HG03095 (cell line): Measurements from ENCODE around the gene TMEM121.
"Not testable (repeated sequence)": the region's sequence is repeated elsewhere in the genome, so short reads cannot be mapped to it uniquely, and the experiment has no call there.

ENCODE experiments used
- ATAC-seq: cut with Tn5 transposase; IDR thresholded peaks from one replicate; pipeline ENCODE4 v1.9.1; 2021; ENCODE audit warnings: moderate library complexity; ENCODE audit not compliant: unreplicated experiment

TMEM121 gene

DNA sequence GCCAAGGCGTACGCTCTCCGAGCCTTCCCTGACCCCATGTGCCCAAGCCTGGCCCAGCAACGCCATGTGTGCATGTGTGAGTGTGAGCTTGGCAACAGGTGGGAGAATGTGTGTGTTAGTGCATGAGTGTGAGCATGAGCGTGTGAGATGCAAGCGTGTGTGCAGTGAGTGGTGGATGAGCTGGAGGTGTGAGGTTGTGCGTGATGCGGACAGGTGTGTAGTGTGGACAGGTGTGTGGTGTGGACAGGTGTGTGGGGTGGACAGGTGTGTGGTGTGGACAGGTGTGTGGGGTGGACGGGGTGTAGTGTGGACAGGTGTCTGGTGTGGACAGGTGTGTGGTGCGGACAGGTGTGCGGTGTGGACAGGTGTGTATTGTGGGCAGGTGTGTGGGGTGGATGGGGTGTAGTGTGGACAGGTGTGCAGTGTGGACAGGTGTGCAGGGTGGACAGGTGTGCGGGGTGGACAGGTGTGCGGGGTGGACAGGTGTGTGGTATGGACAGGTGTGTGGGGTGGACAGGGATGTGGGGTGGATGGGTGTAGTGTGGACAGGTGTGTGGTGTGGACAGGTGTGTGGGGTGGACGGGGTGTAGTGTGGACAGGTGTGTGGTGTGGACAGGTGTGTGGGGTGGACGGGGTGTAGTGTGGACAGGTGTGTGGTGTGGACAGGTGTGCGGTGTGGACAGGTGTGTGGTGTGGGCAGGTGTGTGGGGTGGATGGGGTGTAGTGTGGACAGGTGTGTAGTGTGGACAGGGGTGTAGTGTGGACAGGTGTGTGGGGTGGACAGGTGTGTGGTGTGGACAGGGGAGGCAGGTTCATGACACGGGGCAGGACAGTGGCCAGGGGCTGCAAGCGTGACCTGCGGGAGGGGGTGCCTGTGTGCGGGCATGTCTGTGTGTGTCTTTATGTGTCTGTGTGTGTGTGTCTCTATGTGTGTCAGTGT, 41.1 kb downstream of the TMEM121 start:
- ATAC-seq, result not testable (repeated sequence)

DNA sequence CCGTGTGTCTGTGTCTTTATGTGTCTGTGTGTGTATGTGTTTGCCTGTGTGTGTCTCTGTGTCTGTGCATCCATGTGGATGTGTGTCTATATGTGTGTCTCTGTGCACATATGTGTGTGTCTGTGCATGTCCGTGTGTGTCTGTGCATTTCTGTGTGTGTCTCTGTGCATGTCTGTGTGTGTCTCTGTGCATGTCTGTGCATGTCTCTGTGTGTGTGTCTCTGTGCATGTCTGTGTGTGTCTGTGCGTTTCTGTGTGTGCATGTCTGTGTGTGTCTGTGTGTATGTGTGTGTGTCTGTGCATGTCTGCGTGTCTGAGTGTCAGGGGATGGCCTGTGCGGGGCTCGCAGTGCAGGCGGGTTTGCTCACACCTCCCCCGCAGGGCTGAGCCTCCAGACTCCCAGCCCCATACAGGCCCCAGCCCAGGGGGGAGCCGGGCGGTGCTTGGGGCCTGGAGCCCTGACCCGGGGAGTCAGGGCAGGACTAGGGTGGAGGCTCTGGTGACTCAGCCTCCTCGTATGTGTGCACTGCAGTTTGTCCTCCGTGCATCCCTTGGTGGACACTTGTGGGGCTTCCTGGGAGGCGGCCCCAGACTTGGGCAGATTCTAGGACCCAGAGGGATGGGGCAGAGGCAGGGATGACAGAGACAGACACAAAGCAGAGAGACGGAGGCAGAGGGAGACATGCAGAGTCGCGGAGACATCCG, 41.9 kb downstream of the TMEM121 start:
- not testable (repeated sequence) for ATAC-seq

DNA sequence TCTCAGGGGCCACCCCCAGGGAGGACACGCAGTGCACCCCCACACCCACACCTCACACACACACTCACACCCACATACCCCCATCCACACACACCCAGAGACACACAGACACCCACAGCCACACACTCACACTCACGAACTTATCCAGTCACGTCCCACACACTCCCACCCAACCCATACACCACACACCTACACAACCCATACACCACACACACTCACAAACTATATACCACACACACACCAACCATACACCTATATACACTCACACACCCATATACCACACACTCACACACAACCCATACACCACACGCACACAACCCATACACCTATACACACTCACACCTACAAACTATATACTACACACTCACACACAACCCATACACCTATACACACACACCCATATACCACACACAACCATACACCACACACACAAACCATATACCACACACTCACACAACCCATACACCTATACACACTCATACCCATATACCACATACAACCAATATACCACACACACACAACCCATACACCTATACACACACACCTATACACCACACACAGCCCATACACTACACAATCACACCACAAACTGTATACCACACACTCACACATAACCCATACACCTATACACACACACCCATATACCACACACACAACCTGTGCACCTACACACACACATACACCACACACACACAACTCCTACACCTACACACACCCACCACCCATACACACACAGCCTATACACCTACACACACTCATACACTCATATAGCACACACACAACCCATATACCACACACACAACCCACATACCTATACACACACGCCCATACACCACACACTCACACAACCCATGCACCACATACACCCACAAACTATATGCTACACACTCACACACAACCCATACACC, 42.7 kb downstream of the TMEM121 start:
- no peak for ATAC-seq

DNA sequence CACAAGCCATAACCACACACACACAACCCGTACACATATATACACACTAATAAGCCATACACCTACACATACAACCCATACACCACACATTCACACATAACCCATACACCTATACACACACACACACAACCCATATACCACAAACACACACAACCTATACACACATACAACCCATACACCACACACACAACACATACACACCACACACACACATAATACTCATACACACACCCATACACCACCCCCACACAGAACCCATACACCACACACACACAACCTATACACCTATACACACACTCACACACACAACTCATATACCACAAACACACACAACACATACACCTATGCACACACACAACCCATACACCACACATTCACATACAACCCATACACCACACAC, 44.1 kb downstream of the TMEM121 start:
- no peak for ATAC-seq

DNA sequence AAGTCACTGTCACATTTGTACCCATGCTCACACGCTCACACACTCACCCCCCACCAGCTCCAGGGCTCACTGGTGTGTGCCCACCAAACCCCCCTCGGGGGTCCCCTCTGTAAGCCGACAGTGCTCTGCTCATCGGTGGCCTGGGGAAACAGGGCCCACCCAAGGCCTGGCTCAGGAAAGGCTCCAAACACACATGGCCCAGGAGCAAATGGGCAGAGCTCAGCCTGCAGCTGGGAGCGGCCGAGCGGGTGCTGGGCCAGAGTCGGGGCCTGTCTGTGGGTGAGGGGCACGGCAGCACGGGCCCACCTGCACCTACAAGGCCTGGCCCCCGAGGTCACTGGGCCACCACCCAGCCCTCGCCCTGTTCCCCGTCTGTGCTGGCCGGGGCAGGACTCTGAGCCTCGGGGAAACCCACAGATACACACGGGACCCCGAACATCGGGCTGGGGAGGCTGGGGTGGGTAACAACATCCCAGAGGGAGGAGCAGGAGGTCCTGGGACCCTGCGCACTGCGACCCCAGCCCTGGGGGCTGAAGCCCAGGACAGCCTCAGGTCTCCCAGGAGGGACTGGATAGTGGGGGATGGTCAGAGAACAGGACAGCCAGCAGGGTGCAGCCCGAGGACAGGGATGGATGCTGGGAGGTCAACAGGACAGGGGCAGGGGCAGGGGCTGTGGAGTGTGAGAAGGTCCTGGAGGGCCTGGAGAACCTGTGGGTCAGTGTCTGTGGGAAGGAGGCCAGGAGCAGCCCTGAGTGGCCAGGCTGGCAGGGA, 45.0 kb downstream of the TMEM121 start:
- not testable (repeated sequence) for ATAC-seq

DNA sequence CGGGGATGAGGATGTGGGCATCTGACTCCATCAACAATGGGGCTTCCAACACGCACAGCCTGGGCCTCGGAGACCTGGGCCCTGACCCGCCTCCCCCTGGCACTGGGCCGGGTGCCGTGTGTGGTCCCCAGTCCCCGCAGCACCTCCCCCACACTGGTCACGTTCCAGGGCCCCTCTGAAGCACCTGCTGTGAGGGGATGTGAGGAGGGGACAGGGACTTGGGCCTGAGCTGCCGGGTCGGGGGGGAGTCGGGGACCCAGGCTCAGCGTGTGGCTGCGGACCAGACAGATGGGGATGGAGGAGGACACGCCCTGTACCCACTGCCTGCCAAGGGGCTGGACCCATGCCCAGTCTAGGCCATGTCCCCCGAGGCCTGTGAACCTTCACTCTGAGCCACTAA, 45.7 kb downstream of the TMEM121 start:
- ATAC-seq, result not testable (repeated sequence)

DNA sequence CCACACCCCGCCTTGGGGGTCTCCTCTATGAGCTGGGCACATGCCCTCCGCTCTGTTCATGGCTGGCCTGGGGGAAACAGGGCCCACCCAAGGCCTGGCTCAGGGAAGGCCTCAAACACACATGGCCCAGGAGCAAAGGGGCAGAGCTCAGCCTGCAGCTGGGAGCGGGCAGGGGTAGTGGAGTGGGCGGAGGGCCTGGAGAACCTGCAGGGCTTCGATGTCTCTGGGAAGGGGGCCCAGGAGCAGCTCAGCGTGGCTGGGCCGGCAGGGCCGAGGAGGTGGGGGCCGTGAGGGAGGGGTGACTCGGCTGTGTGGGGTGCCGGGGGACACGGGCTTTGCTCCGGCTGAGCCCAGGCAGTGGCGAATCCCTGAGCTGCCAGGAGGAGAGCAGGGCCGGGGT, 47.5 kb downstream of the TMEM121 start:
- not testable (repeated sequence) for ATAC-seq

DNA sequence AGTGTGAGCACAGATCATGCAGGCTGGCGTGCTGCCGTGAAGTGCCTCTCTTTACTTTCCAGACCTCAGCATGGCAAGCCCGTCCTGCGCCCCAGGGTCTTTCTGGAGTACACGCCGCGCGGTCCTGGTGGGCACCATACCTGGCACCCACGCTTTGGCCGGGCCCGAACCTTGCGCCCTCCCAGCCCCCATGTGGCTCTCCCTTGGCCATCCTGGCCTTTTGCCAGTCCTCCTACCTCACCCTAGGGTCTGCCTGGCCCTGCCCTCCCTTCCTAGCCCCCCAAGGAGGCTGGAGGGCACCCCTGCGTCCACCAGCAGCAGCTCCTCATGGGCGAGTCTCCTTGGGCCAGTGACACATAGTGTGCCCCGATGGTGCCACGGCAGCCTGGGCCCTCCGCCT, 48.0 kb downstream of the TMEM121 start:
- ATAC-seq, result not testable (repeated sequence)

DNA sequence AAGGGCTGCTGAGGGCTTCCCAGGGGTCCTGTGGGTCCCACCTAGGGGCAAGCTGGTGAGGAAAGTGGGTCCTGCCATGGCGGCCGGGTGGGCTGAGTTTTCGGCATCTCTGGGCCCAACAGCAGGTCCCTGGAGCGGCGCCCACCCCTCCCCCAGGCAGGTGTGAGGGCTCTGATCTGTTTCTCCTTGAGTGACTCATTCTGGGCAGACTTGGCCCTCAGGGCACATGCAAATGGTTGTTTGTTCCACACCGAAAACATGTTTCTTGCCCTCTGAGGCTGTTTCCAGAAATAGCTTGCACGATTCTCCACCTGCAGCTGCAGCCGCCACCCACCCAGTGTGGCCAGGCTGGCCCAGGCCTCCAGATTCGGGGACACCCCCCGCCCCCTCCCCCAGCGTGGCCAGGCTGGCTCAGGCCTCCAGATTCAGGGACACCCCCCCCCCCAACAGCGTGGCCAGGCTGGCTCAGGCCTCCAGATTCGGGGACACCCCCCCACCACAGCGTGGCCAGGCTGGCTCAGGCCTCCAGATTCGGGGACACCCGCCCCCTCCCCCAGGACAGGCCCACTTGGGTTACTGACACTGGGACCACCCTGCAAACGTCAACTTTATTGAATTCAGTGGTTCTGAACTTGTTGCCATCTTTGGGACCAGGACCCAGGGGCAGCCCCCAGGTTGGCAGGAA, 48.8 kb downstream of the TMEM121 start:
- peak; percentile 54 for ATAC-seq

DNA sequence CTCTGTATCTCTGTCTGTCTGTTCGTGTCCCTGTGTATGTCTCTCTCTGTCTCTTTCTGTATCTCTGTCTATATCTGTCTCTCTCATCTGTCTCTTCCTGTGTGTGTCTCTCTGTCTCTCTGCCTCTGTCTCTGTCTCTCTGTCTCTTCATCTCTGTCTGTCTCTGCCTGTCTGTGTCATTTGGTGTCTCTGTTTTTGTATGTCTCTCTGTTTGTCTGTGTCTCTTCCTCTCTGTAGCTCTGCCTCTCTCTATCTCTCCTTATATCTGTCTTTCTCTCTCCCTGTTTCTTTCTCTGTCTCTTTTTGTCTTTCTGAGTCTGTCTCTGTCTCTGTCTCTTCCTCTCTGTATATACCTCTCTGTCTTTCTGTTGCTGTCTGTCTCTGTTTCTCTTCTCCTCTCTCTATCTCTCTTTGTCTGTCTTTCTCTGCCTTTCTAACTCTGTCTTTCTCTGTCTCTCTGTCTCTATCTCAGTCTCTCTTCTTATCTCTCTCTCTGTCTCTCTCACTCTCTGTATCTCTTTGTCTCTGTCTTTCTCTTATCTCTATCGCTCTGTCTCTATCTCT, 50.2 kb downstream of the TMEM121 start:
- no peak for ATAC-seq

DNA sequence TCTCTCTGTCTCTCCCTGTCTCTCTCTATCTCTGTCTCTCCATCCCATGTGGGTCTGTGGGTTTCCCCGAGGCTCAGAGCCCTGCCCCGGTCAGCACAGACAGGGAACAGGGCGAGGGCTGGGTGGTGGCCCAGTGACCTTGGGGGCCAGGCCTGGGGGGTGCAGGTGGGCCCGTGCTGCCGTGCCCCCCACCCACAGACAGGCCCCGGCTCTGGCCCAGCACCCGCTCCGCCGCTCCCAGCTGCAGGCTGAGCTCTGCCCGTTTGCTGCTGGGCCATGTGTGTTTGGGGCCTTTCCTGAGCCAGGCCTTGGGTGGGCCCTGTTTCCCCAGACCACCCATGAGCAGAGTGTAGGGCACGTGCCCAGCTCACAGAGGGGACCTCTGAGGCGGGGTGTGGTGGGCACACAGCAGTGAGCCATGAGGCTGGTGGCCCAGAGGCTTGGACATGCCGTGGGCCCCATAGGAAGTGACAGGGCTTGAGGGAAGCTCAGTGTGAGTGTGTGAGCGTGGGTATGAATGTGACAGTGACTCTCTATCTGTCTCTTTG, 51.0 kb downstream of the TMEM121 start:
- no peak for ATAC-seq

DNA sequence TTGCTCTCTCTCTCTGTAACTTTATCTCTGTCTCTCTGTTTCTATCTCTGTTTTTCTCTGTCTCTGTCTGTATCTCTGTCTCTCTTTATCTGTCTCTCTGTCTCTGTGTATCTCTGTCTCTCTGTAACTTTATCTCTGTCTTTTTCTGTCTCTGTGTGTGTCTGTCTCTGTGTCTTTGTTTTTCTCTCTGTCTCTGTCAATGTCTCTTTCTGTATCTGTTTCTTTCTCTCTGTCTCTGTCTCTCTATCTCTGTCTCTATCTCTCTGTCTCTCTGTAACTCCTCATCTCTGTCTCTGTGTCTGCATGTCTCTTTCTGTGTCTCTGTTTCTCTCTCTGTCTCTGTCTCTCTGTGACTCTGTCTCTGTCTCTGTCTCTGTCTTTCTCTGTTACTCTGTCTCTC, 51.7 kb downstream of the TMEM121 start:
- ATAC-seq, result no peak

DNA sequence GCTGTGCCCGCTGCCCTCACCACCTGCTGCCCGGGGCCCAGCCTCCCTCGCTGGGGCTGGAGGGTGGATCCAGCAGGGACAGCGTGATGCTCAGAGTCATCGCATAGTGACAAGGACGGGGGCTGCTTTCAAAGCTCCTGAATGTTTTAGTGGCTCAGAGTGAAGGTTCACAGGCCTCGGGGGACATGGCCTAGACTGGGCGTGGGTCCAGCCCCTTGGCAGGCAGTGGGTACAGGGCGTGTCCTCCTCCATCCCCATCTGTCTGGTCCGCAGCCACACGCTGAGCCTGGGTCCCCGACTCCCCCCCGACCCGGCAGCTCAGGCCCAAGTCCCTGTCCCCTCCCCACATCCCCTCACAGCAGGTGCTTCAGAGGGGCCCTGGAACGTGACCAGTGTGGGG, 52.8 kb downstream of the TMEM121 start:
- ATAC-seq, result not testable (repeated sequence)
